ENCODE results near the gene MPRIP.

GRCh38 chr17:17166446-17166845, 124.2 kb downstream of the MPRIP start:
- TF ChIP-seq POLR2A (IDR thresholded peaks at IDR 0.05) = no peak
- TF ChIP-seq CTCF (IDR thresholded peaks at IDR 0.05) = no peak

Data from body of pancreas (tissue), 4 donors.